ENCODE measurements around the gene PSD4. TPM values are rescaled to one million over a fixed set of nuclear protein-coding genes. Genes with fewer than 3 reads are reported as not detected.

PSD4 gene
- total and polyA plus RNA-seq, 2 of the 8 experiments (the other 6 are each of a cell fraction or from before 2014, with no cell fraction given): 0.53 to 1.2 TPM

- no peak for TF ChIP-seq ATF3 (IDR thresholded peaks at IDR 0.05; ENCODE audit: insufficient read depth, low read depth, low read length)
Measured at GRCh38 chr2:113226462-113226861, 52.7 kb downstream of the PSD4 start (continued).
